ENCODE results near the gene RNASEH2A.

The RNASEH2A gene

GRCh38 chr19:12847159-12848139, 41.1 kb downstream of the RNASEH2A start:
- DNase-seq: peak in 55 of 58 donors; percentile 6 to 88 (median 64)

- DNase-seq: no peak
These were observed 50.3 kb downstream of the RNASEH2A start for GRCh38 chr19:12856653-12857052.

- no peak for DNase-seq
These were observed 51.9 kb downstream of the RNASEH2A start for GRCh38 chr19:12858041-12858928.

- DNase-seq: no peak
These were observed 53.2 kb downstream of the RNASEH2A start for GRCh38 chr19:12859546-12859945.

Data from anterior cingulate cortex (tissue), 58 donors.